Mononuclear cell (primary cell): ENCODE measurements around the gene FSTL3. TPM values are rescaled to one million over a fixed set of nuclear protein-coding genes. Genes with fewer than 3 reads are reported as not detected.

Source experiments
- H3K27me3 ChIP-seq: 2 replicates; pipeline ENCODE4 v1.6.0; 2011; ENCODE audit warnings: low read length, control low read depth; ENCODE audit not compliant: insufficient read depth
- H3K4me1 ChIP-seq: 2 replicates; pipeline ENCODE4 v1.5.1; 2011; ENCODE audit warnings: mild to moderate bottlenecking, low read length, control low read depth; ENCODE audit not compliant: insufficient read depth
- H3K4me3 ChIP-seq: 2 replicates; pipeline ENCODE4 v1.5.1; 2011; ENCODE audit warnings: mild to moderate bottlenecking, low read length, moderate library complexity
- H3K9me3 ChIP-seq: 2 replicates; pipeline ENCODE4 v1.5.1; 2011; ENCODE audit warnings: low read depth, mild to moderate bottlenecking, control low read depth, low read length
- total RNA-seq: library from RNA; depleted of rRNA; stranded (reverse); fragments of >200 nt; gene quantifications from one replicate; pipeline ENCODE4 v1.2.3, GENCODE V29; 2012

The FSTL3 gene
- total RNA-seq, 1 donor: 0.73 TPM

DNA sequence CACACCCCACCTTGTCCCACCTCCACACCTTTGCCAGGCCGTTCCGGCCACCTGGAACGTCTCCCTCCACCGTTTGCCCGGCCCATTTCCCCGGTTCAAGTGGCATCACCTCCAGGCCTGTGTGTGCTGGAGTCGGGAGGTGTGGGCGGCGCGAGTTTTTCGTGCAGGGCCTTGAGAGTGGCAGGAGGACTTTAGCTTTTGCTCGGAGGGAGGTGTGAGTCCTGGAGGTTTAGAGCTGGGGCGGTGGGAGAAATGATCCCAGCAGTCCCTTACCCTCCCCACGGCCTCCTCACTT lies 28.2 kb downstream of the FSTL3 start:
- no peaks in the 10 kb centered on the region for H3K9me3 ChIP-seq
- peaks cover 31% of the 10 kb centered on the region for H3K4me1 ChIP-seq
- H3K4me3 ChIP-seq: no peak overlapping the region
- H3K27me3 ChIP-seq: peaks cover 8% of the 10 kb centered on the region

DNA sequence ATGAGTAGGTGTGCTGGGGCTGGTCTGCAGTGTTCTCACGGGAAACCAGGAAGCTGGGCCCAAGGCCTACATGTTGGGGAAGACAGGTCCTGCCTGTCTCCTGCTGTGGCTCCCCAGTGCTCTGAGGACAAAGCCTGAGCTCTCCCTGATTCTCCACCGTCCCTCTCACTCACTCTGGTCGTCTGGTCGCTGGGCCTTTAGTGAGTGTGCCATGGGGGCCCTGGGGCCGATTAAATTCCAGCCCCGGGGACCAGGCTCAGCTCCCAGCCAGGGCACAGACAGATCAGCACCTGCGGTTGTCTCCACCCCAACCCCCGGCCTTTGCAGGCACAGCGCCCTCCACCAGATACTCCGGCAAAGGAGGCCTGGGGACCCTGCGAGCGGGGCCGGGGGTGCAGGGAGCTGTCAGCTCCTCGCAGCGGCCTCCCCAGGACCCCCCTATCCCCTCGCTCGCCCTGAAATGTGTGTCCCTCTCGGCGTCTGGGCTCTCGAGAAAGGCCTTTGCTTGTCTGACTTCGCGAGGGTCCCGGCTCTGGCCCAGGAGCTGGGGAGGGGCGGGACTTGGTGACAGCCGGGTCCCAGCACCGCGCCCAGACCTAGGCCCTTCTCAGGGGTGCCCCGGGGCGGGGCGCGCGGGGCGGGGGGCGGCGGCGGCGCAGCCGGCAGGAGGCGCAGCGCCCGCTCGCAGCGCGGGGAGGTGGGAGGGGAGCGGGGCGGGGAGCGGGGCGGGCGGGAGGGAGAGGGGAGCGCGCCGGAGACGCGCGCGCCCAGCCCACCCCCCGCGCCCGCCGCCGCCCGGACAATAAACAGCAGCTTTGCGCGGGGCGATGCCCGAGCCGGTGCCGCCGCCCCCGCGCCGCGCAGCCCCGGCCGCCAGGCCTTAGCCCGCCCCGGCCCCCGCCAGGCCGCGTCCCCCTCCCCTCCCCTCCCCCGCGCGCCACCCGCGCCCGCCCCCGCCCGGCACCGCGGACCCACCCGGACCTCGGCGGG lies 32.3 kb downstream of the FSTL3 start, which contains the start of gene PALM:
Gene PALM (plus strand): TSS at position 782 of the 990 bp plus-strand sequence. CDS start 212 bp downstream, outside the sequence.
- Histone ChIP-seq H3K27me3 (peaks cover 8% of the 10 kb centered on the region), H3K4me3 (no peak within 1 kb of the TSS), H3K9me3 (no peaks in the 10 kb centered on the region), H3K4me1 (peaks cover 6% of the 10 kb centered on the region)

DNA sequence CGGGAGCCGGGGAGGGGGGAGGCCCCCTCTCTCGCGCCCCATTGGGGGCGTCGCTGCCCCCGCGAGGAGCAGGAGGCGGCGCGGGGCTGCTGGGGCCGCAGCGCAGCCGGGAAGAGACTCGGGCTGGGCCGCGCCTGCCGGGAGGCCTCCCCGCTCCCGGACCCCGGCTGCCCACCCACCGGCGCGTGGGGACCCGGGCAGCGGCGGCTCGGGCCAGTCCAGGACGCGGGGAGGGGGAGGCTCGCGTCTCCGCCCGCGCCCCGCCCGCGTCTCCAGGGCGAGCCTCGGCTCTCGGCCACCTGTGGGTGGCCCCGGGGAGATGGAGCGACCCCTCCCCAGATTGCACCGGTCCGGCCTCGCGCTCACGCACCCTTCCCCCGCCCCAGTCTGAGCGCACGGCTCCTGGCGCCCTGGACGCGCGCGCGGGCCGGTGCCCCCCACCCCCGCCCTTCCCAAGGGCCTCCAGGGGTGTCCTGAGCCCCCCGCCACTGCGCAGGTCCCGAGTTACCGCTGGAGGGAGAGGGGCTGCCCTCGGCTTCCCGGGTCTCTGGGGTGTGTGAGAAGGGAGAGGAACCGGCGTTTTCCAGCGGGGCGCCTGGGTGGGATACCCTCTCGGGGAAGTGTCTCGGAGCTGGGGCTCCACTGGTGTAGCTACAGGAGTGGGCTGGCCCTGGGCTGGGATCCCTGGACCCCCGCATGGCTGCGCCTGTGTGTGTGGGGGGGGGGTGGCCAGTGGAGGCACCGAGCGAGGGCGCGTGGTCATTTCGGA lies 33.2 kb downstream of the FSTL3 start:
- Histone ChIP-seq H3K4me1 (peaks cover 4% of the 10 kb centered on the region), H3K27me3 (peaks cover 8% of the 10 kb centered on the region), H3K9me3 (no peaks in the 10 kb centered on the region), H3K4me3 (no peak overlapping the region)

DNA sequence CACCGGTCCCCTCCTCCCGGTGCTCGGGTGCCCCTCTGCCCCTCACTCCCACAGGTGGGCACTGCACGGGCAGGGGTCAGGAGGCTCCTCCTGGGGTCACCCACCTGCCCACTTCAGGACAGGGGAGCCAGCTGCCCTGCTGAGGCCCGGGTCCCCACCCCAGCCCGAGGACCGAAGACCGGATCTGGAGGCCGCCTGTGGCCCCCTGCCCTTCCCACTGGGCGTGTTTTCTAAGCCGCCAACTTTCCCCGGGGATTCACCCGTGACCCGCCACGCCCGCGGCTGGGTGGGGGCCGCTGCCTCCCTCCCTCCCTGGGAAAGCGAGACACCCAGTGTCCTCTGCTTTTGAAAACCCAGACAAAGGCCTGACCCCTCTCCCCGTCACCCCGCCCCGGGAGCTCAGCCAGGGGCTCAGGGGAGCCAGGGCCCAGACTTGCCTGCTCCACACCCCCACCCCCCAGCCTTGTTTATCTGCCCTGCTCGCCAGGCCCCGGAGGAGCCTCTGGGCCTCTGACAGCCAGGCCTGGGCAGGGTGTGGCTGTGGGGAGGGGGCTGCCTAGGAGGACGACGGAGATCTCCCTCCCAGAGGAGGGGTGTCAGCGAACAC lies 33.9 kb downstream of the FSTL3 start:
- Histone ChIP-seq H3K9me3 (no peaks in the 10 kb centered on the region), H3K4me3 (no peak overlapping the region), H3K27me3 (peaks cover 8% of the 10 kb centered on the region), H3K4me1 (no peaks in the 10 kb centered on the region)

DNA sequence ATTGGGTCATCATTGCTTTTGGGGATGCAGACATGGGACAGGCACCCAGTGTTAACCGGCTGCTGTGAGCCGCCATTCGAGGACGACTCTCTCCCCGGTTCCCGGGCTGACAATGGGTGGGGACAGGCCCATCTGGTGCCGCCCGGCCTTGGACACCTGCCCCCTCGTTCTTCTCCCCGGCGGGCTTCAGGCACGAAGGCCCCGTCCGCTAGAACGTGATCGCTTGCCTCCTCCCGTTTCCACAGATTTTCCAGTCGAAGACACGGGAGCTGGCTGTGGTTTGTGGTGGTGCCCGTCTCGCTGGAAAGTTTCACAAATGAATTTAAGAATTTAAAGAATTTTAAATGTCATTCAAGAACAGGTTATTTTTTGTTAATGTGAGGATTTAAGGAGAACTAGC lies 34.6 kb downstream of the FSTL3 start:
- no peaks in the 10 kb centered on the region for H3K9me3 ChIP-seq
- peaks cover 8% of the 10 kb centered on the region for H3K27me3 ChIP-seq
- no peaks in the 10 kb centered on the region for H3K4me1 ChIP-seq
- no peak overlapping the region for H3K4me3 ChIP-seq

DNA sequence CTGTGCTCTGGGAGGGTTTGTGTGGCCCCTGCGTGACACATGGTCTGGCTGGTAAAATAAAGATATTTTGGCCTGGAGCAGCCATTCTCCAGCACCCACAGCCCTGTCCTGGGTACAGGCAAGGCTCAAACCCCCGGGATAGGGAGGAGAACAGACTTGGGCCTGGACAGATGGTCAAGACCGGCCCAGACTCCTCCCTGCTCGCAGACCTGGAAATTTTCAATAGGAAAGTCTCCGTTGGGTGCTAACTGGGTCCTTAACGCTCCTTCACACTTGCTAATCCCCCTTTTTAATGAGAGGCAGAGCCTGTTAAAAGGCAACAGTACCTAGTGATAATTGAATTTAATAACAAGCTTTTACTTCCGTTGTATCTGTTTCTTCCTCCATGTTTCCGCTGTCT lies 35.1 kb downstream of the FSTL3 start:
- H3K9me3 ChIP-seq: no peaks in the 10 kb centered on the region
- no peak overlapping the region for H3K4me3 ChIP-seq
- H3K4me1 ChIP-seq: no peaks in the 10 kb centered on the region
- H3K27me3 ChIP-seq: peaks cover 8% of the 10 kb centered on the region

DNA sequence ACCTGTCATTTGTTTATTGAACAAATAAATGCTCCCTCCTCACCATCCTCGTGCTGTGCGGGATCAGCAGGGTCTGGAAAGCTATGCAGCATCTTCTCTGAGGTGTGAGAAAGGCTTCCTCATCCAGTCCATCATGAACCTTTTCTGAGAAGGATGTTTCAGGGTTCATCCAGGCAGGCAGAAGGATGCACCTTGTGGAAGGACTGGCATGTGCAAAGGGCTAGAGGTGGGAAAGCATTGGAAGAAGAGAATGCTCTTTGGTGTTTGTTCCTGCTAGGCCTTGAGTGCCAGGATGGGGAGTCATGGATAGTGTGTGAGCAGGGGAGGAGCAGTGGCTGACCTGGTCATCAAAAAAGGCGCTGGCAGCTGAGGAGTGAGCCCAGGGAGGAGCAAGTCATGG lies 39.2 kb downstream of the FSTL3 start:
- Histone ChIP-seq H3K9me3 (no peaks in the 10 kb centered on the region), H3K4me3 (no peak overlapping the region), H3K27me3 (peaks cover 10% of the 10 kb centered on the region), H3K4me1 (no peaks in the 10 kb centered on the region)

DNA sequence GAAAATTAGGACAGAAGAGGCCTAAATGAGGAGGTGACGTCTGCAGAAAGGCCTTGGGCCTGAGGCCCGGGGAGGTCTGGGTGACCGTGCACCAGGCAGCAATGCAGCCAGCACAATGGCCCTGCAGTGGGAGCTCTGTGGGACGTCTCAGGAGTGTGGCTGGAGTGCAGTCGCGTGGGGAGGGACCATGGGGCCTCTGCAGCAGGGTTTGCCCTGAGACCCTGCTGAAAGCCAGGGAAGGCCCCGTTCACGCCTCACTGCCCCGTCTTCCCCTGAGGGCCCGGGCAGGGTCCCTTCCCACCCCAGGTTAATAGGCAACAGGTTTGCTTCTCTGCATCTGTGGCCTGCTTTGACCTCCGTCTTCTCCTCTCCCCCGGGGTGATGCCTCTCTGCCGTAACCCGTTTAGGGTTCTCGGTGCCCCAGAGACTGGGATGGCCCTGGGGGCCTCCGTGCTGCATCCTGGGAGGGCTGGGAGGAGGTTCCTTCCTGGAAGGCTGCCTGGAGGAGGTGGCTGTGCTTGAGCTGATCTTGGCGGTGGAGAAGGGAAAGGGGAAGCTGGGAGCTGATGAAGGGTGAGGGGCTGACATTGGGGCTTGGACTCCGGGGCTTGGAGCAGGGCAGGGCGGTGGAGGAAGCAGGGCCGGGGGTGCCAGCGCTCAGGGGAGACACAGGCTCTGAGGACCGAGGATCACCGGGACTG lies 42.2 kb downstream of the FSTL3 start:
- H3K4me3 ChIP-seq: no peak overlapping the region
- peaks cover 14% of the 10 kb centered on the region for H3K27me3 ChIP-seq

DNA sequence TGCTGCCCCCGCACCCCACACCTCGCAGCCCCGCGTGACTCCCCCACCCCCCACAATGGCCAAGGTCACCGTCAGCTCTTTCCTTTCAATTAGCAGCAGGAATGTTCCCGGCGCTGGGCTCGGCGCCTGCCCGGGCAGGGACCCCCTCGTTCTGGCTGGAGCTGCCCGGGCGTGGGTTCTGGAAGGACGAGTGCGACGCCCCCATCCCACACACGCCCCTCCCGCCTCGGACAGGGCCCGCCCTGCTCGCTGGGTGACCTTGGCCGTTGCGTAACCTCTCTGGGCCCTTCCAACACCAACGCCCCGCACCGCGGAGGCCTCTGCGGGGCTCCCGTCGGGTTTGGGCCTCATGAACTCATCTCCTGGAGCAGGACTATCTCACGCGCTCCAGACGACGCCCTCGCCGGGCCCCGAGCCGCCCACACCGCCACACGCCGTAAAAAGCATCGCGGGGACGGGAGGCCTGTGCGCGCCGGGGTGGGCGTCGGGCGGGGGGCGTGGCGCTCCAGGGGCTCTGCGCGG lies 42.9 kb downstream of the FSTL3 start:
- H3K27me3 ChIP-seq: peaks cover 14% of the 10 kb centered on the region
- no peaks in the 10 kb centered on the region for H3K4me1 ChIP-seq
- no peak overlapping the region for H3K4me3 ChIP-seq
- no peaks in the 10 kb centered on the region for H3K9me3 ChIP-seq

More for the DNA sequence above, 42.2 kb downstream of the FSTL3 start:
- no peaks in the 10 kb centered on the region for H3K9me3 ChIP-seq
- no peaks in the 10 kb centered on the region for H3K4me1 ChIP-seq

DNA sequence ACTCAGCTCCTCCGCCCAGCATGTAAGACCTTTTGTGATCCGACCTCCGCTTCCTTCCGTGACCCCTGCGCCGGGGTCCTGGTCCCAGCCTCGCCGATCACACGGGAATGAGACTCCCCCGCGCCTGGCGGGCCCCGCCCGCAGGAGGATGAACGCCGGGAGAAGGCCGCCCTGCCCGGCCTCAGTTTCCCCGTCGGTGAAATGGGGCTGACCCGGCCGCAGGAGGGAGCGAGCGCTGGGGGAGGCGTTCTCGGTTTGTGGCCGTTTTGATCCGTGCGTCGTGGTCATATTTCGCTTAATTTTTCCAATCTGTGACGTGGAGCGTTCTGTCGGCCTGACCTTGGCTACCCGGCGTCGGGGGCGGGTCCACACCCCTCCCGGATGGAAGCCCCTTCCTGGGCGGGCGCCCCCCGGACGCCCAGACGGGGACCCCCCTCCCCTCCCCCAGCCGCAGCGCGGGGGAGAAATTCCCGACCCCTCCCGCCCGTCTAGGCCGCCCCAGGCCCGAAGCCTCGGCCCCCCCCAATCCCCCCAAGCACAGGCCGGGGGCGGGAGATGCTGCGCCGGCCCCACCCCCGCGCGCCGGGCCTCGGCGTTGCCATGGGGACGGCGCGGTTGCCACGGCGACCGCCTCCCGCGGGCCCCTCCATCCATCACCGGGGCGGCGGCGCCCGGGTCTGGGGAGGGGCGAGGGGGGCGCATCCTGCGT lies 43.6 kb downstream of the FSTL3 start:
- Histone ChIP-seq H3K9me3 (no peaks in the 10 kb centered on the region), H3K27me3 (peaks cover 14% of the 10 kb centered on the region), H3K4me1 (no peaks in the 10 kb centered on the region), H3K4me3 (no peak overlapping the region)

DNA sequence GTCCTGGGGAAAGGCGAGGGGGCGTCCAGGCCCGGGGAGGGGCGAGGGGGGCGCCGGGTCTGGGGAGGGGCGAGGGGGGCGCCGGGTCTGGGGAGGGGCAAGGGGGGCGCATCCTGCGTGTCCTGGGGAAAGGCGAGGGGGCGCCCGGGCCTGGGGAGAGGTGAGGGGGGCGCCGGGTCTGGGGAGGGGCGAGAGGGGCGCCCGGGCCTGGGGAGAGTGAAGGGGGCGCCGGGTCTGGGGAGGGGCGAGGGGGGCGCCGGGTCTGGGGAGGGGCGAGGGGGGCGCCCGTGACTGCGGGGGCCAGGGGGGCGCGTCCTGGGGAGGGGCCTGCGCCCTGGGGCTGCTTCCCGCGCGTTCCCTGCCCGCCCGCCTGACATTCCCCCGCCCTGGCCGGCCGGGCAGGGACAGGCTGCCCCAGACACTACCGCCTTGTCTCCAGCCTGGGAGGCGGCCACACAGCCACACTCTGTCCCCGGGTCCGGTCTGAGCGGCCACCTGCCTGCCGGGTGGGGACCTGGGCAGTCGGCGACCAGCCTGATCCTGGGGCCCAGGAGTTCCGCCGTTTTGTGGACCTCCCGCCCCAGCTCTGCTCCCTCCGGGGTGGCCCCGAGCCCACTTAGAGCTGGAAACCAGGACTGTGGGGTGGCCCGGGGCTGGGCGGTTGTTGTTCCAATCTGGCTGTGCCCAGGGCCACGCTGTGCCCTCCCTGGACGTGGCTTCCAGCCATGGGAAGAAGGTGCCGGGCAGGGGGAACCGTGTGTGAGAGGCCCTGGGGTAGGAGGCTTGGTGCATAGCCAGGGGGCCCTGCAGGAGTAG lies 44.4 kb downstream of the FSTL3 start:
- Histone ChIP-seq H3K9me3 (no peaks in the 10 kb centered on the region), H3K27me3 (peaks cover 14% of the 10 kb centered on the region), H3K4me3 (no peak overlapping the region), H3K4me1 (no peaks in the 10 kb centered on the region)

DNA sequence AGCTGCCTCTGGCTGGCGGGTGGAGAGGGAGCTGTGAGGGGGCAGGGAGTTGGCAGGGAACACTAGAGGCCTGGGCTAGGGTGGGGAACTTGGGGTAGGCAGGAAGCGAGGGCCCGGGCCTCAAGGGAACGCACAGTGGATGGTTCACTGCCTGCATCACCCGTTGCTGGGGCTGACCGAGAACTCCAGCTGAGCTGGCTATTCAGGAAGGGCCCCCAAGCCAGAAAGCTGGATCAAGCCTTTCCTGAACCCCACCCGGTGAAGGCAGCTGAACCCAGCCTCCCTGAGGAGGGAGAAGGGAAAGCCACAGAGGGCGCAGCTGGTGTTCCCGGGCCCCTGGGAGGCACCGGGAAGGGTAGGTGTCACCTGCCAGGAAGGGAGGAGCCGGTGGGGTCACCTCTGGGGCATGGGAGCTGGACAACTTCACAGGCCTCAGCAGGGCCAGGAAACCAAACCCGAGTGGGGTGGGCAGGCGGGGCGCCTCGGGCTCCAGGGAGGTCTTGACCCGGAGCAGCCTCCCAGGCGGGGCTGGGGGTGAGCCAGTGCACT lies 46.4 kb downstream of the FSTL3 start:
- Histone ChIP-seq H3K4me3 (no peak overlapping the region), H3K4me1 (no peaks in the 10 kb centered on the region), H3K27me3 (peaks cover 14% of the 10 kb centered on the region), H3K9me3 (no peaks in the 10 kb centered on the region)

DNA sequence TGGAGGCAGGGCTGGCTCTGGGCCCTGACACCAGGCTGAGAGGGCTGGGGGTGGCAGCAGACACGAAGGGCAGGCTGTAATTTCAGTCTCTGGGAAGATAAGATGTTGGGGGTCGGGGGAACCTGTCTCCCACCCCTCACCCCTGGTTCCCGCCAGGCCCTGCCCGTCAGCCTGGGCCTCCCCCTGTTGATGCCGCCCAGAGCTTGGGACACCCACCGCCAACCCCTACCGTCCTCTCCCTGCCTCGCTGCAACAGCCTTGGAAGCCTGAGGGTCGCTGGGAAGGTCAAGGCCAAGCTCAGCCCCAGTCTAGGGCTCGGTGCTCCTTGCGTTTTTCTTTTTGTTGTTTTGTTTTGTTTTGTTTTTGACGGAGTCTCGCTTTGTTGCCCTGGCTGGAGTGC lies 47.1 kb downstream of the FSTL3 start:
- Histone ChIP-seq H3K9me3 (no peaks in the 10 kb centered on the region), H3K4me1 (no peaks in the 10 kb centered on the region), H3K4me3 (no peak overlapping the region), H3K27me3 (peaks cover 14% of the 10 kb centered on the region)
